COLO829 (cell line): ENCODE measurements around the gene DENND1A.
"Not testable (repeated sequence)": the region's sequence is repeated elsewhere in the genome, so short reads cannot be mapped to it uniquely, and the experiment has no call there.

Experiments
- DNase-seq: peaks from one replicate; pipeline ENCODE4 v3.0.0; 2012; ENCODE audit warnings: low spot score

DENND1A gene

GRCh38 chr9:123337971-123338370, 592.0 kb downstream of the DENND1A start:
- DNase-seq = no peak

- no peak for DNase-seq
These were observed 593.0 kb downstream of the DENND1A start for GRCh38 chr9:123336959-123337358.

GRCh38 chr9:123336449-123336848, 593.5 kb downstream of the DENND1A start:
- no peak for DNase-seq

GRCh38 chr9:123335986-123336329, 594.0 kb downstream of the DENND1A start:
- DNase-seq = no peak

GRCh38 chr9:123335193-123335985, 594.5 kb downstream of the DENND1A start:
- DNase-seq = no peak

GRCh38 chr9:123334639-123335038, 595.3 kb downstream of the DENND1A start:
- no peak for DNase-seq

GRCh38 chr9:123333058-123333669, 596.8 kb downstream of the DENND1A start:
- DNase-seq = not testable (repeated sequence)

- no peak for DNase-seq
These were observed 598.4 kb downstream of the DENND1A start for GRCh38 chr9:123331346-123332060.
